ENCODE data around the gene INSR.

The INSR gene

DNA sequence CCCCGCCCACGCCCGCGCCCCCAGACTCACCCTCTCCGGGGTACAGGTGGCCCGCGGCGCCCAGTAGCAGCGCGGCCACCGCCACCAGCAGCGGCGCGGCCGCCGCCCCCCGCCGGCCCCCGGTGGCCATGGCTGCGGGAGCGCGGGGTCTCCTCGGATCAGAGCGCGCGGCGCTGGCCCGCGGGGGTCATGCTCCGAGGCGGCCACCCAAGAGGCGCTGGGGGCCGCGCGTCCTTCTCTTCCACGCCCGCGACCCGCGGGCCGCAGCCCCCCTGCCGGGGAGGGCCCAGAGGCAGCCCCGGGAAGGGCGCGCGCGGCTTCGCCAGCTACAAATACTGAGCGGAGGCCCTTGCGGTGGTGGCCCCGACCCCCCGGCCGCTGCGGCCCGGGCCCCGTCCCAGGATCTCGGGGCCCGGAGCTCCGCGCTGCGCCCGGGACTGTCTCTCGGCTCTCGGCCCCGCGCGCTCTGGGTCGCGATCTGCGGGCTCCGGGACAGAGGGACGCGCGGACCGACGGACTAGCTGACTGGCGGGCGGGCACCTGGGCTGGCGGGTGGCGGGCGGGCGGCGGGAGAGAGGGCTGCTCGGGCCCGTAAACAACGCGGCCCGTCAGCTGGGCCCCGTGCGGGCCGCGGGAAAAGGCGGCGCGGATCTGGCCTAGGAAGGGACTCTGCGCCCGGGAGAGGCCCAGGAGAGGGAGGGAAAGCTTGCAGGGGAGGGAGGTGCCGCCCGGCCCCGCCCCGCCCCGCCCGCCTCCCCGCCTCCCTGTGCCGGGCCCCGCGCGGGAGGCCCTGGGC is at the start of gene INSR:
TSS of gene INSR (minus strand) at position 653 of the 796 bp plus-strand sequence. CDS start at position 130, 523 bp downstream.
- Histone ChIP-seq H3K36me3 (ENCODE audit: control insufficient read depth in 5 of 5, insufficient read depth in 5 of 5, low read length in 5 of 5) (no peaks in the 10 kb centered on the region), H3K27me3 (ENCODE audit: control insufficient read depth in 5 of 5, insufficient read depth in 4 of 5, low read length in 5 of 5) (peaks cover 0 to 3% (median 0%) of the 10 kb centered on the region in 5 donors), H3K4me1 (ENCODE audit: control insufficient read depth in 5 of 5, insufficient read depth in 5 of 5, low read length in 5 of 5) (peaks cover 2 to 33% (median 24%) of the 10 kb centered on the region in 5 donors), H3K4me3 (ENCODE audit: low read depth in 1 of 5, low read length in 5 of 5) (peak within 1 kb of the TSS; percentile 63 to 79 (median 75)), H3K27ac (ENCODE audit: low read depth, low read length) (peak within 1 kb of the TSS; percentile 80), H3K9me3 (ENCODE audit: control insufficient read depth in 5 of 5, low read length in 5 of 5) (no peaks in the 10 kb centered on the region), H3K9ac (ENCODE audit: low read length in 5 of 5) (peak within 1 kb of the TSS; percentile 56 to 84 (median 80))

DNA sequence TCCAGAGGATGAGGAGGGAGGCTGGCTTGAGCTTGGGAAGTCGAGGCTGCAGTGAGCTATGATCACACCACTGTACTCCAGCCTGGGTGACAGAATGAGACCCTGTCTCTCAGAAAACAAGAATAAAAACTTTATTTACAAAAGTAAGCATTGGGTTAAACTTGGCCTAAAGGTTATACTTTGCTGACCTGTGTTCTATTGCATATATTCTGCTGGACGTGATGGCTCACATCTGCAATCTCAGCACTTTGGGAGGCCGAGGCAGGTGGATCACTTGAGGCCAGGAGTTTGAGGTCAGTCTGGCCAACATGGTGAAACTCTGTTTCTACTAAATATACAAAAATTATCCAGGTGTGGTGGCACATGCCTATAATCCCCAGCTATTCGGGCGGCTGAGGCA is 47.9 kb upstream of the INSR start:
- Histone ChIP-seq H3K27me3 (ENCODE audit: control insufficient read depth in 5 of 5, insufficient read depth in 4 of 5, low read length in 5 of 5) (peaks cover 0 to 14% (median 10%) of the 10 kb centered on the region in 5 donors), H3K9ac (ENCODE audit: low read length in 5 of 5) (no peak overlapping the region), H3K4me1 (ENCODE audit: control insufficient read depth in 5 of 5, insufficient read depth in 5 of 5, low read length in 5 of 5) (peaks cover 0 to 12% (median 5%) of the 10 kb centered on the region in 5 donors), H3K27ac (ENCODE audit: low read depth, low read length) (no peak overlapping the region), H3K4me3 (ENCODE audit: low read depth in 1 of 5, low read length in 5 of 5) (no peak overlapping the region), H3K9me3 (ENCODE audit: control insufficient read depth in 5 of 5, low read length in 5 of 5) (no peaks in the 10 kb centered on the region), H3K36me3 (ENCODE audit: control insufficient read depth in 5 of 5, insufficient read depth in 5 of 5, low read length in 5 of 5) (no peaks in the 10 kb centered on the region)

DNA sequence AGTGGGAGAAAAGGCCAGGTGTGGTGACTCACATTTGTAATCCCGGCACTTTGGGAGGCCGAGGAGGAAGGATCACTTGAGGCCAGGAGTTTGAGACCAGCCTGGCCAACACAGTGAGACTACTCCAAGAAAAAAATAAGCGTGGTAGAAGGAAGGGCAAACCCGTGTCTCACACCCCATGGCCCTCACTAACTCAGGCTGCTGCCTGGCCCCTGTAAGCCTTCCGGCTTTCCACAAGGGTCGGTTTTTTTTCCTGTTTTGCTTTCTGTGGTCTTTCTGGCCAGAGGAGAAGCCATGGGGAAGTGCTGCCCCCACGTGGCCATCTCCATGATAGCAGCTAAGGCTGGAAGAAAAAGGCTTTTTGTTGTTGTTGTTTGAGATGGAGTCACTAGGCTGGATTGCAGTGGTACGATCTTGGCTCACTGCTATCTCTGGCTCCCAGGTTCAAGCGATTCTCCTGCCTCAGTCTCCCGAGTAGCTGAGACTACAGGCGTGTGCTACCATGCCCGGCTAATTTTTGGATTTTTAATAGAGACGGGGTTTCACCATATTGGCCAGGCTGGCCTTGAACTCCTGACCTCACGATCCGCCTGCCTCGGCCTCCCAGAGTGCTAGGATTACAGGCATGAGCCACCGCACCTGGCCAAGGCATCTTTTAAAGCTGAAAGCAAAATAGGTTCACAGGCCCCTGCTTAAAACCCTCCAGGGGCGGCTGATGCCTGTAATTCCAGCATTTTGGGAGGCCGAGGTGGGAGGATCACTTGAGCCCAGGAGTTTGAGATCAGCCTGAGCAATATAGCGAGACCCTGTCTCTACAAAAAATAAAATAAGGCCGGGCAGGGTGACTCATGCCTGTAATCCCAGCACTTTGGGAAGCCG is 47.0 kb upstream of the INSR start:
- Histone ChIP-seq H3K9me3 (ENCODE audit: control insufficient read depth in 5 of 5, low read length in 5 of 5) (no peaks in the 10 kb centered on the region), H3K4me3 (ENCODE audit: low read depth in 1 of 5, low read length in 5 of 5) (no peak overlapping the region), H3K27ac (ENCODE audit: low read depth, low read length) (no peak overlapping the region), H3K4me1 (ENCODE audit: control insufficient read depth in 5 of 5, insufficient read depth in 5 of 5, low read length in 5 of 5) (peaks cover under 1 to 22% (median 10%) of the 10 kb centered on the region in 5 donors), H3K27me3 (ENCODE audit: control insufficient read depth in 5 of 5, insufficient read depth in 4 of 5, low read length in 5 of 5) (peaks cover 0 to 10% (median 5%) of the 10 kb centered on the region in 5 donors), H3K36me3 (ENCODE audit: control insufficient read depth in 5 of 5, insufficient read depth in 5 of 5, low read length in 5 of 5) (no peaks in the 10 kb centered on the region), H3K9ac (ENCODE audit: low read length in 5 of 5) (no peak overlapping the region)

DNA sequence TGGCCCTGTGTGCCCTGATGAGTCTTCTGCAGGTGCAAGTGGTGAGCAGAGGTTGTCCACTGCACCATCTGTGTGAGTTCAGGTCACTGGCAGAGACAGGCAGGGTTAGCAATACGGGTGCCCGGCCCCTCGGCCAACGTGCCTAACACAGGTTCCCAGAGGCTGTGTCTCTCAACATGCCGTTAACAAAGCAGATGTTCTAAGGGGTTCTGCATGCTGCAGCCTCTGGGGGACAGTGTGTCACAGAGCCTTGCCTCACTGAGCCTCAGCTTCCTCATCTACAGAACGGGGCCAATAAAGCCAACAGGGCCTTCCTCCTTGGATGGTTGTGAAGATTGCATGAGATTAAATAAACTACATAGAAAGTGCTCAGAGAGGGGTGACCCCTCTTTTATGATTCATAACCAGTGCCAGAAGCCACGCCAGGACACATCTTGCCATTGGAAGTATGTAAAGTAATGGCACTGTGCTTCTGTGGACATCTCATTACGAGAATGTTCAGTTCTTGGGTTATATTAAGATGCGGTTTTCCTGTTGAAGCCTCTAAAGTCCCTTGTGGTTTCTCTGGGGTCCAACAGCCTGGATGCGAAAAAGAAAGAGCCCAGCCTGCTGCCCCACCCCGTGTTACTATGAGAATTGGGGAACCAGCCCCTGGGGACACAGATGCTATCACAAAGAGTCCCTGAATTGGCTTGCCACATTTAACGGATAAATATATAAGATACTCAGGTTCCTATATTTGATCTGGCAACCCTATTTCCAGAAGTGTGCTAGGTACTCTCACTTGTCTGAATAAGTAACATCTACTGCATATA is 43.4 kb upstream of the INSR start:
- Histone ChIP-seq H3K27ac (ENCODE audit: low read depth, low read length) (no peak overlapping the region), H3K9me3 (ENCODE audit: control insufficient read depth in 5 of 5, low read length in 5 of 5) (no peaks in the 10 kb centered on the region), H3K4me3 (ENCODE audit: low read depth in 1 of 5, low read length in 5 of 5) (no peak overlapping the region), H3K36me3 (ENCODE audit: control insufficient read depth in 5 of 5, insufficient read depth in 5 of 5, low read length in 5 of 5) (no peaks in the 10 kb centered on the region), H3K27me3 (ENCODE audit: control insufficient read depth in 5 of 5, insufficient read depth in 4 of 5, low read length in 5 of 5) (peaks cover 0 to 3% (median 0%) of the 10 kb centered on the region in 5 donors), H3K9ac (ENCODE audit: low read length in 5 of 5) (peak overlapping the region in 1 of 5 donors; percentile 23), H3K4me1 (ENCODE audit: control insufficient read depth in 5 of 5, insufficient read depth in 5 of 5, low read length in 5 of 5) (peaks cover 4 to 23% (median 10%) of the 10 kb centered on the region in 5 donors)

DNA sequence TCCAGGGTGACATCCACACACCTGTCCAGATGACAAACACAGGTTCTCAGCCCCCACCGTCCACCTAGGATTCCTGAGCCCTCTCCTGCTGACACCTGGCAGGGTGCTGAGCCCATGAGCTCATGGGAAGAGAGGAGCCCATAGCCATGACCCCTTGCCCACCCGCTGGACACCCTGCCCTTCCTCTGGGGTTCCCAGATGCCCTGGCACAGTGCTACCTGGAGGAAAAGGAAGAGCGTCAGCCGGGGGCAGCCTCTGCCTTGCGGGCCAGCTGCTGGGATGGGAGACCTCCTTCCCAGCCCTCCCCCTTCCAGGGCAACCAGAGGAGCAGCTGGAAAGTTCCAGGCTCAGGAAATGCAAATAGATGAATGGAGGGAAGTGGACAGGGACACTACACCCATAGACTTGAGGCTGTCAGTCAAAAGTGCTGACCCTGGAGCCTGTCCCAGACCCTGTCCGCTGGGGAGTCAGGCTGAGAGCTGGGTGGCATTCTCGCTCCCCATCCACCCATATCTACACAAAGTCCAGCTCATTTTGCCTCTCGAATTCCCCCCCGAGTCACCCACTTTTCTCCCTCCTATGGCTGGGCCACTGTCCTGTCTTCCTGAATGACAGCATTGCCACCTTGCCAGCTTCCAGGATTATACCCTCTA is 42.2 kb upstream of the INSR start:
- H3K4me1 ChIP-seq (ENCODE audit: control insufficient read depth in 5 of 5, insufficient read depth in 5 of 5, low read length in 5 of 5): peaks cover 4 to 23% (median 10%) of the 10 kb centered on the region in 5 donors
- H3K4me3 ChIP-seq (ENCODE audit: low read depth in 1 of 5, low read length in 5 of 5): no peak overlapping the region
- H3K9ac ChIP-seq (ENCODE audit: low read length in 5 of 5): no peak overlapping the region
- peaks cover 0 to 3% (median 0%) of the 10 kb centered on the region in 5 donors for H3K27me3 ChIP-seq (ENCODE audit: control insufficient read depth in 5 of 5, insufficient read depth in 4 of 5, low read length in 5 of 5)
- no peak overlapping the region for H3K27ac ChIP-seq (ENCODE audit: low read depth, low read length)
- no peaks in the 10 kb centered on the region for H3K36me3 ChIP-seq (ENCODE audit: control insufficient read depth in 5 of 5, insufficient read depth in 5 of 5, low read length in 5 of 5)
- no peaks in the 10 kb centered on the region for H3K9me3 ChIP-seq (ENCODE audit: control insufficient read depth in 5 of 5, low read length in 5 of 5)

DNA sequence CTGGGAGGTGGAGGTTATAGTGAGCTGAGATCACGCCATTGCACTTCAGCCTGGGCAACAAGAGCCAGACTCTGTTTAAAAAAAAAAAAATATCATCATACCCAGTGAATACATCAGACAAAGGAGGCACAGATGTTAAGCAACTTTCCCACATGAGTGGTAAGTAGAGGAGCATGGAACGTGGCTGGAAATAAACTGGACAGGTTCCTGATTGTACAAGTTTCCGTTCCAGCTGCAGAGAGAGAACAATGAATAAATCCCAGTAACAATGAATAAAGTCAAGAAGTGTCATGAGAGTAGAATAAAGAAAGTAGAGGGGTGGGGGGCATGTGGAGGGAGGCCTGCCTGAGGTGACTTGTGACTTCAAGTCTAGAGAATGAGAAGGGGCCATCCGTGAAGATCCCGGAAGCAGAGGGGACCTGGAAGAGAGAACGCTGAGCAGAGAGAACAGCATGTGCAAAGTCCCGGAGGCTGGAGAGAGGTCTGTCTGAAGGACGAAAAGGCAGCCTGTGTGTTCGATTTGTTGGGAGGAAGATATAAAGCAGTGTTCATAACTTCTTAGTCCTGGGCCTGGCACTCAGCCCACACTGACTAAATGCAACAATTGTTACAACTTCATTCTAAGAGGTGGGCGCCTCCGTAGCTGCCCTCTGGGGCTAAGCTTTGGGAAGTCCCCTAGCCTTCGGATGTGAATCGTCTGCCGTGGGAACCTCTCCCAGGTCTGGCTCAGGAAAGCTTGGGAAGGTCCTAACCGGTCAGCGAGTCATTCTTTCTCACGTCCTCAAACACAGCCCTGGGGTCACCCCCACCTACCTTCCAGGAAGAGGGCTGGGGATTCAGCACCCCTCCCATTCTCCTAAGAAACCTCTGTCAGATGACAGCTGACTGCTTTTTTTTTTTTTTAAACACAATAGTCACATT is 39.2 kb upstream of the INSR start:
- Histone ChIP-seq H3K9me3 (ENCODE audit: control insufficient read depth in 5 of 5, low read length in 5 of 5) (no peaks in the 10 kb centered on the region), H3K4me3 (ENCODE audit: low read depth in 1 of 5, low read length in 5 of 5) (no peak overlapping the region), H3K9ac (ENCODE audit: low read length in 5 of 5) (no peak overlapping the region), H3K27ac (ENCODE audit: low read depth, low read length) (no peak overlapping the region), H3K36me3 (ENCODE audit: control insufficient read depth in 5 of 5, insufficient read depth in 5 of 5, low read length in 5 of 5) (no peaks in the 10 kb centered on the region), H3K4me1 (ENCODE audit: control insufficient read depth in 5 of 5, insufficient read depth in 5 of 5, low read length in 5 of 5) (peaks cover 4 to 23% (median 10%) of the 10 kb centered on the region in 5 donors), H3K27me3 (ENCODE audit: control insufficient read depth in 5 of 5, insufficient read depth in 4 of 5, low read length in 5 of 5) (peaks cover 0 to 3% (median 2%) of the 10 kb centered on the region in 5 donors)

DNA sequence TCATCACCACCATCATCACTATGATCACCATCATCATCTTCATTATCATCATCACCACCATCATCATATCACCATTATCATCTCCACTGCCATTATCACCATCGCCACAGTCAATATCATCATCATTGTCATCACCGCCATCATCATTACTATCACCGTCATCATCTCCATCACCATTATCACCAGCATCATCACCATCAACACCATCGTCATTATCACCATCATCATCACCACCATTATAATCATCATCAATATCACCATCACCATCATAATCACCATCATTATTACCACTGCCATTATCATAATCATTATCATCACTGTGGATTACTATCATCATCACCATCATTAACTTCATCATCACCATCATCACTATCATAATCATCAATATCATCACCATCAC is 37.2 kb upstream of the INSR start:
- H3K27me3 ChIP-seq (ENCODE audit: control insufficient read depth in 5 of 5, insufficient read depth in 4 of 5, low read length in 5 of 5): peaks cover 0 to 3% (median 2%) of the 10 kb centered on the region in 5 donors
- H3K36me3 ChIP-seq (ENCODE audit: control insufficient read depth in 5 of 5, insufficient read depth in 5 of 5, low read length in 5 of 5): no peaks in the 10 kb centered on the region
- peaks cover 0 to 4% (median 4%) of the 10 kb centered on the region in 5 donors for H3K4me1 ChIP-seq (ENCODE audit: control insufficient read depth in 5 of 5, insufficient read depth in 5 of 5, low read length in 5 of 5)
- no peaks in the 10 kb centered on the region for H3K9me3 ChIP-seq (ENCODE audit: control insufficient read depth in 5 of 5, low read length in 5 of 5)
- no peak overlapping the region for H3K9ac ChIP-seq (ENCODE audit: low read length in 5 of 5)
- no peak overlapping the region for H3K27ac ChIP-seq (ENCODE audit: low read depth, low read length)
- H3K4me3 ChIP-seq (ENCODE audit: low read depth in 1 of 5, low read length in 5 of 5): no peak overlapping the region

DNA sequence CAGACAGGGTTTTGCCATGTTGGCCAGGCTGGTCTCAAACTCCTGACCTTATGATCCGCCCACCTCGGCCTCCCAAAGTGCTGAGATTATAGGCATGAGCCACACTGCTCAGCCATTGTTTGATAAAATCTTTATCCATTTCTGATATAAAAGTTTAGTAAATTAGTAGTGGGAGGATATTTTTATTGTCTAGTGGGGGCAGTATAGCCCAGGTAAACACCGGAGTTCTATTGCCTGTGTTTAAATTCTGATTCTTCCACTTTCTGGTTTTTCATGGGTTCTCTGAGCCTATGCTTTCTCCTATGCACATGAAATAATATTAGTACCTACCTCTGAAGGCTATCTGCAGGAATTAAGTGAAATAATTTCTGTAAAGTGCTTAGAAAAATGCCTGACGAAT is 34.4 kb upstream of the INSR start:
- no peaks in the 10 kb centered on the region for H3K36me3 ChIP-seq (ENCODE audit: control insufficient read depth in 5 of 5, insufficient read depth in 5 of 5, low read length in 5 of 5)
- H3K27me3 ChIP-seq (ENCODE audit: control insufficient read depth in 5 of 5, insufficient read depth in 4 of 5, low read length in 5 of 5): peaks cover 0 to 2% (median 0%) of the 10 kb centered on the region in 5 donors
- H3K4me3 ChIP-seq (ENCODE audit: low read depth in 1 of 5, low read length in 5 of 5): no peak overlapping the region
- no peak overlapping the region for H3K27ac ChIP-seq (ENCODE audit: low read depth, low read length)
- peaks cover 0 to 5% (median 3%) of the 10 kb centered on the region in 5 donors for H3K9me3 ChIP-seq (ENCODE audit: control insufficient read depth in 5 of 5, low read length in 5 of 5)
- peaks cover 0 to under 1% (median 0%) of the 10 kb centered on the region in 5 donors for H3K4me1 ChIP-seq (ENCODE audit: control insufficient read depth in 5 of 5, insufficient read depth in 5 of 5, low read length in 5 of 5)
- no peak overlapping the region for H3K9ac ChIP-seq (ENCODE audit: low read length in 5 of 5)

Data from subcutaneous abdominal adipose tissue (tissue), 5 donors.